Mesenchymal stem cell (in vitro differentiated cells and primary cell): ENCODE results near the gene MYL3.

ENCODE experiments used
- DNase-seq: peaks from one replicate; pipeline ENCODE4 v3.0.0-alpha.2; 2013
- H2AFZ ChIP-seq: one replicate; pipeline ENCODE4 v1.6.1; 2013; ENCODE audit warnings: low read depth, mild to moderate bottlenecking, control low read depth, inconsistent platforms, low read length, moderate library complexity
- H2AK5ac ChIP-seq: 2 replicates; pipeline ENCODE4 v1.6.1; 2013; ENCODE audit warnings: low read length, moderate library complexity, mild to moderate bottlenecking, inconsistent platforms; ENCODE audit not compliant: severe bottlenecking
- H2BK120ac ChIP-seq: one replicate; pipeline ENCODE4 v1.6.1; 2013; ENCODE audit warnings: low read depth, mild to moderate bottlenecking, inconsistent platforms, low read length, moderate library complexity
- H2BK12ac ChIP-seq, 2 experiments: one replicate each; pipeline ENCODE4 v1.6.1; 2013; ENCODE audit warnings: inconsistent platforms in 2 of 2, low read length in 2 of 2, mild to moderate bottlenecking in 2 of 2, moderate library complexity in 2 of 2, control low read depth in 1 of 2
- H2BK15ac ChIP-seq: one replicate; pipeline ENCODE4 v1.6.1; 2013; ENCODE audit warnings: mild to moderate bottlenecking, low read depth, inconsistent platforms; ENCODE audit not compliant: poor library complexity, severe bottlenecking
- H2BK5ac ChIP-seq: 2 replicates; pipeline ENCODE4 v1.6.1; 2013; ENCODE audit warnings: low read depth, mild to moderate bottlenecking, low read length, control low read depth, inconsistent platforms; ENCODE audit not compliant: poor library complexity, severe bottlenecking
- H3K14ac ChIP-seq, 2 experiments: one replicate each; pipeline ENCODE4 v1.6.1; 2013; ENCODE audit warnings: inconsistent platforms in 2 of 2, low read length in 2 of 2, control low read depth in 1 of 2, mild to moderate bottlenecking in 1 of 2, moderate library complexity in 1 of 2
- H3K18ac ChIP-seq, 2 experiments: one replicate each; pipeline ENCODE4 v1.6.1; 2013; ENCODE audit warnings: inconsistent platforms in 2 of 2, low read length in 2 of 2, control low read depth in 1 of 2, low read depth in 1 of 2, mild to moderate bottlenecking in 1 of 2
- H3K23ac ChIP-seq, 2 experiments: one replicate each; pipeline ENCODE4 v1.6.1; 2013; ENCODE audit warnings: inconsistent platforms in 2 of 2, low read length in 2 of 2, mild to moderate bottlenecking in 2 of 2, moderate library complexity in 2 of 2, control low read depth in 1 of 2
- H3K27ac ChIP-seq: 2 replicates; pipeline ENCODE4 v1.5.1; 2013; ENCODE audit warnings: mild to moderate bottlenecking, moderate library complexity, low read length, control low read depth, inconsistent platforms; ENCODE audit not compliant: poor library complexity, severe bottlenecking
- H3K27me3 ChIP-seq, 2 experiments: 2 replicates each; pipeline versions ENCODE4 v1.6.1 to v1.7.0; 2013; ENCODE audit warnings: low read length in 2 of 2, mild to moderate bottlenecking in 2 of 2, moderate library complexity in 2 of 2, control low read depth in 1 of 2, inconsistent platforms in 1 of 2; ENCODE audit not compliant: control insufficient read depth in 1 of 2, insufficient read depth in 1 of 2
- H3K36me3 ChIP-seq, 2 experiments: 2 replicates each; pipeline versions ENCODE4 v1.6.1 to v1.7.0; 2013; ENCODE audit warnings: low read length in 2 of 2, control low read depth in 1 of 2, inconsistent platforms in 1 of 2, low read depth in 1 of 2, mild to moderate bottlenecking in 1 of 2; ENCODE audit not compliant: insufficient read depth in 2 of 2, control insufficient read depth in 1 of 2
- H3K4ac ChIP-seq, 2 experiments: one replicate each; pipeline ENCODE4 v1.6.1; 2013; ENCODE audit warnings: inconsistent platforms in 2 of 2, low read length in 2 of 2, mild to moderate bottlenecking in 2 of 2, moderate library complexity in 2 of 2, control low read depth in 1 of 2, low read depth in 1 of 2
- H3K4me1 ChIP-seq: 2 replicates; pipeline ENCODE4 v1.6.1; 2013; ENCODE audit warnings: low read depth, low read length, control low read depth; ENCODE audit not compliant: control insufficient read depth, insufficient read depth
- H3K4me2 ChIP-seq: 2 replicates; pipeline ENCODE4 v1.6.1; 2013; ENCODE audit warnings: low read length, mild to moderate bottlenecking, inconsistent platforms; ENCODE audit not compliant: poor library complexity, severe bottlenecking
- H3K4me3 ChIP-seq, 2 experiments: 2 replicates each; pipeline versions ENCODE4 v1.5.1 to v1.7.0; 2013; ENCODE audit warnings: low read length in 2 of 2, mild to moderate bottlenecking in 2 of 2, control low read depth in 1 of 2, low read depth in 1 of 2; ENCODE audit not compliant: insufficient read depth in 1 of 2
- H3K79me1 ChIP-seq: replicated peaks from 2 replicates; pipeline ENCODE4 v1.6.1; 2013; ENCODE audit warnings: mild to moderate bottlenecking, control low read depth, low read length, inconsistent platforms; ENCODE audit not compliant: poor library complexity, severe bottlenecking
- H3K9ac ChIP-seq: 2 replicates; pipeline ENCODE4 v1.7.0; 2013; ENCODE audit warnings: mild to moderate bottlenecking, low read length, moderate library complexity
- H3K9me3 ChIP-seq: 2 replicates; pipeline ENCODE4 v1.7.0; 2013; ENCODE audit warnings: mild to moderate bottlenecking, low read length; ENCODE audit not compliant: control insufficient read depth
- H4K8ac ChIP-seq: one replicate; pipeline ENCODE4 v1.6.1; 2013; ENCODE audit warnings: inconsistent platforms, mild to moderate bottlenecking, low read length, moderate library complexity
- H4K91ac ChIP-seq: one replicate; pipeline ENCODE4 v1.6.1; 2013; ENCODE audit warnings: mild to moderate bottlenecking, low read length, inconsistent platforms
- WGBS: methylation state at CpG from one replicate; pipeline ENCODE4 v1.1.7; 2013; ENCODE audit warnings: mixed read lengths; 5-methylcytosine and 5-hydroxymethylcytosine counted together

MYL3 gene

GRCh38 chr3:46904303-46905212 is 41.3 kb upstream of the MYL3 start:
- Histone ChIP-seq H3K27ac (no peak overlapping the region), H3K18ac (no peak overlapping the region), H2BK5ac (no peak overlapping the region), H2BK15ac (no peak overlapping the region), H3K4ac (no peak overlapping the region), H3K27me3 (peaks cover 0 to 18% of the 10 kb centered on the region in 2 experiments), H4K8ac (no peak overlapping the region), H3K23ac (no peak overlapping the region), H3K9me3 (no peaks in the 10 kb centered on the region), H2BK12ac (no peak overlapping the region), H3K4me1 (peaks cover 15% of the 10 kb centered on the region), H3K14ac (no peak overlapping the region), H3K36me3 (no peaks in the 10 kb centered on the region), H3K4me3 (no peak overlapping the region), H2BK120ac (no peak overlapping the region), H2AK5ac (no peak overlapping the region), H3K79me1 (no peaks in the 10 kb centered on the region), H3K4me2 (no peak overlapping the region), H3K9ac (no peak overlapping the region), H4K91ac (no peak overlapping the region), H2AFZ (no peak overlapping the region)
- no peak for DNase-seq
- 90% methylated on average over 18 of the region's 18 CpGs for WGBS

- Histone ChIP-seq H2BK120ac (no peak overlapping the region), H3K4me2 (no peak overlapping the region), H3K23ac (no peak overlapping the region), H4K8ac (no peak overlapping the region), H3K27me3 (peaks cover 3 to 19% of the 10 kb centered on the region in 2 experiments), H2BK12ac (no peak overlapping the region), H3K18ac (peak overlapping the region in 1 of 2 experiments; percentile 18), H2AK5ac (no peak overlapping the region), H3K79me1 (no peaks in the 10 kb centered on the region), H3K4me1 (peaks cover 12% of the 10 kb centered on the region), H3K4me3 (no peak overlapping the region), H2AFZ (no peak overlapping the region), H4K91ac (peak overlapping the region; percentile 58), H3K27ac (no peak overlapping the region), H2BK5ac (no peak overlapping the region), H2BK15ac (no peak overlapping the region), H3K9me3 (no peaks in the 10 kb centered on the region), H3K14ac (peak overlapping the region in 1 of 2 experiments; percentile 49), H3K36me3 (no peaks in the 10 kb centered on the region), H3K9ac (no peak overlapping the region), H3K4ac (no peak overlapping the region)
- DNase-seq: peak; percentile 51
- WGBS: 75% methylated on average over 21 of the region's 21 CpGs
Observed at GRCh38 chr3:46903341-46904302, 40.4 kb upstream of the MYL3 start.

GRCh38 chr3:46902188-46902631 is 39.0 kb upstream of the MYL3 start:
- Histone ChIP-seq H2BK120ac (no peak overlapping the region), H3K23ac (no peak overlapping the region), H3K4me2 (no peak overlapping the region), H3K4me3 (no peak overlapping the region), H3K4ac (no peak overlapping the region), H2AK5ac (no peak overlapping the region), H3K27ac (no peak overlapping the region), H3K27me3 (peaks cover 11 to 28% of the 10 kb centered on the region in 2 experiments), H4K8ac (no peak overlapping the region), H3K79me1 (no peaks in the 10 kb centered on the region), H4K91ac (no peak overlapping the region), H2BK5ac (no peak overlapping the region), H3K18ac (no peak overlapping the region), H2BK15ac (no peak overlapping the region), H3K14ac (no peak overlapping the region), H2BK12ac (no peak overlapping the region), H3K36me3 (no peaks in the 10 kb centered on the region), H3K9ac (no peak overlapping the region), H2AFZ (no peak overlapping the region), H3K9me3 (no peaks in the 10 kb centered on the region), H3K4me1 (peaks cover 12% of the 10 kb centered on the region)
- no peak for DNase-seq
- WGBS: 93% methylated on average over 15 of the region's 15 CpGs
